HPDE6-E6E7 (cell line): ENCODE measurements around the gene SNX32.

Experiments used
- DNase-seq: peaks from one replicate; pipeline ENCODE4 v3.0.0; 2011; ENCODE audit warnings: missing footprints; ENCODE audit errors: extremely low spot score

Gene SNX32

DNA sequence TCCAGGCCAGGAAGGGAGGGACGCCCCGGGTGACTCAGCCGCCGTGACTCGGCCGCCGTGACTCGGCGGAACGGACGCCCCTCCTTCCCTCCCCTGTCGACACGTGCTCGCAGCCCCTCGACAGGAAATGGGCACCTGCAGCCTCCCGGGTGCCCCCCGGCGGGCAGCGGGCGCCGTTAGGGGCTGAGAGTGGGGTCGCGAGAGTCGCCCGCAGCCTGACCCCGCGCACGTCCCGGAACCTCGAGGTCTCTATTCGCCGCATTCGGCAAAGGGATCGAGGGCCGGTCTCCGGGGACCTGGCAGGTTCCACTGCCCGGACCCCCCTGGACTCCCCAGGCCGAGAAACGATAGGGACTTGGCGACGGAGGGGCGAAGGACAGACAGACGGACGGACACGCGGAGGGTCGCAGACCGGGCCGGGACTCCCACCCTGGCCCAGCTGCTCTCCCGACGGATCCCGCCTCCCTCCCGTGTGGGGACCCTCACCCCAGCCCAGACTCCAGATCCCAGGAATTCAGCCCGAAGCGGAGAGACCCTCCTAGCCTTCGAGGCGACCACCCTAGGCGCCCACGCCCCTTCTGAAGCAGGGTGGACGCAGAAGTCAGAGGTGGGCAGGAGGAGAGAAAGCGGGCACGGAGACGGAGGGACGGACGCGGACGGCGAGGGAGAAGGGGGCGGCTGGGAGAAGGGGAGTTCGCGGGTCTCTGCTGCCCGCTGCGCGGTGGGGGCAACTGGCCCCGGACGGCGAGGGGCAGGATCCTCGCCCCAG is 65.8 kb downstream of the SNX32 start:
- peak; percentile 76 for DNase-seq

- peak; percentile 93 for DNase-seq
Observed at GRCh38 chr11:65900125-65900898, 66.5 kb downstream of the SNX32 start, which contains the start of gene FOSL1. TSS of gene FOSL1 (minus strand) at chr11:65900388. CDS start at chr11:65900339, 49 bp downstream.

- no peak for DNase-seq
Observed at GRCh38 chr11:65900899-65901180, 67.1 kb downstream of the SNX32 start.

GRCh38 chr11:65903068-65903481 is 69.3 kb downstream of the SNX32 start:
- DNase-seq: no peak
